Embryonic facial prominence (tissue), 1 donor: Measurements from ENCODE around the gene ZNF784.

Source experiments
- DNase-seq: peaks from one replicate; pipeline ENCODE4 v3.0.0-alpha.2; 2016; ENCODE audit errors: extremely low spot score

ZNF784 gene

GRCh38 chr19:55602104-55603001, 22.0 kb downstream of the ZNF784 start:
- DNase-seq: no peak

- no peak for DNase-seq
Measured at GRCh38 chr19:55601084-55601483, 23.3 kb downstream of the ZNF784 start.

GRCh38 chr19:55600662-55601028, 23.7 kb downstream of the ZNF784 start:
- no peak for DNase-seq

- DNase-seq: peak; percentile 88
Measured at GRCh38 chr19:55599842-55600661, 24.3 kb downstream of the ZNF784 start, which contains the start of gene ZNF524. Gene ZNF524, plus strand, starts transcription at chr19:55600288. Its CDS starts 1,825 bp downstream, at chr19:55602113.

- DNase-seq: peak; percentile 99
Measured at GRCh38 chr19:55599468-55599841, 24.9 kb downstream of the ZNF784 start, which contains the start of gene FIZ1. Gene FIZ1, minus strand, starts transcription at chr19:55599517. Its CDS starts 1,652 bp downstream, at chr19:55597865.

- peak; percentile 92 for DNase-seq
Measured at GRCh38 chr19:55598719-55599467, 25.5 kb downstream of the ZNF784 start.

- no peak for DNase-seq
Measured at GRCh38 chr19:55598034-55598433, 26.3 kb downstream of the ZNF784 start.

GRCh38 chr19:55597501-55597921, 26.9 kb downstream of the ZNF784 start:
- no peak for DNase-seq

- DNase-seq: no peak
Measured at GRCh38 chr19:55596304-55596703, 28.1 kb downstream of the ZNF784 start.

GRCh38 chr19:55594996-55595545, 29.3 kb downstream of the ZNF784 start:
- DNase-seq: no peak

- no peak for DNase-seq
Measured at GRCh38 chr19:55593096-55593772, 31.1 kb downstream of the ZNF784 start.

GRCh38 chr19:55592391-55593090, 31.8 kb downstream of the ZNF784 start:
- DNase-seq: no peak

GRCh38 chr19:55591555-55591954, 32.8 kb downstream of the ZNF784 start:
- DNase-seq: no peak

- no peak for DNase-seq
Measured at GRCh38 chr19:55590617-55591016, 33.7 kb downstream of the ZNF784 start.

GRCh38 chr19:55590109-55590508, 34.3 kb downstream of the ZNF784 start:
- no peak for DNase-seq

- DNase-seq: no peak
Measured at GRCh38 chr19:55588738-55589137, 35.6 kb downstream of the ZNF784 start.

- DNase-seq: peak; percentile 86
Measured at GRCh38 chr19:55586976-55587668, 37.2 kb downstream of the ZNF784 start.

GRCh38 chr19:55585658-55586339, 38.6 kb downstream of the ZNF784 start:
- peak; percentile 84 for DNase-seq

GRCh38 chr19:55584871-55585270, 39.5 kb downstream of the ZNF784 start:
- no peak for DNase-seq
